HEK293 (cell line): Measurements from ENCODE around the gene CACNA1C.

Experiments
- CTCF ChIA-PET: fragments of 350-600 bp; formaldehyde crosslinking; extraction: SDS; loops from one replicate; lab custom pipeline; 2021; ENCODE audit warnings: antibody characterized with exemption; lab: Yijun Ruan, JAX
- POLR2A ChIA-PET: fragments of 300-600 bp; formaldehyde crosslinking; extraction: SDS; loops from one replicate; lab custom pipeline; 2020; ENCODE audit warnings: antibody characterized with exemption, inconsistent platforms; lab: Yijun Ruan, JAX
- H3K27ac ChIP-seq: fragments of 200-500 bp; sonication (Bioruptor generic); 2 replicates; pipeline ENCODE4 v1.5.1; 2014; ENCODE audit warnings: low read depth, low read length, control low read depth, inconsistent platforms; ENCODE audit errors: extremely low read depth
- H3K36me3 ChIP-seq, 2 experiments: fragments of 200-500 bp in 1 of 2; sonication (Bioruptor generic) in 1 of 2; 1 replicate in 1 of 2; 2 replicates in 1 of 2; pipeline ENCODE4 v1.5.1; 2014 to 2017; ENCODE audit warnings: inconsistent platforms in 2 of 2, low read length in 2 of 2; ENCODE audit not compliant: control insufficient read depth in 2 of 2, insufficient read depth in 1 of 2
- H3K4me1 ChIP-seq: fragments of 200-500 bp; sonication (Bioruptor generic); 2 replicates; pipeline ENCODE4 v1.5.1; 2014; ENCODE audit warnings: mild to moderate bottlenecking, low read length, inconsistent platforms; ENCODE audit not compliant: control insufficient read depth, insufficient read depth
- H3K4me3 ChIP-seq: 2 replicates; pipeline ENCODE4 v1.5.1; 2011; ENCODE audit warnings: low read depth, mild to moderate bottlenecking, control low read depth, low read length, moderate library complexity
- H3K9me3 ChIP-seq: fragments of 200-500 bp; sonication (Bioruptor generic); 2 replicates; pipeline ENCODE4 v1.5.1; 2014; ENCODE audit warnings: low read depth, low read length, inconsistent platforms; ENCODE audit not compliant: control insufficient read depth, insufficient read depth
- BCL11A ChIP-seq: fragments of 450-650 bp; formaldehyde crosslinking; IDR thresholded peaks from 2 replicates; pipeline ENCODE4 v1.5.1; 2016; ENCODE audit warnings: low read depth, missing biosample characterization, missing genetic modification characterization
- HOXA7 ChIP-seq: sonication (generic); formaldehyde crosslinking; IDR thresholded peaks from 2 replicates; pipeline ENCODE4 v1.8.1; 2022; ENCODE audit warnings: missing genetic modification reagents, borderline replicate concordance
- ZBTB7A ChIP-seq: fragments of 450-650 bp; formaldehyde crosslinking; IDR thresholded peaks from 2 replicates; pipeline ENCODE4 v1.5.1; 2016; ENCODE audit warnings: low read depth, missing biosample characterization, missing genetic modification characterization
- ZNF121 ChIP-seq: fragments of 450-650 bp; formaldehyde crosslinking; IDR thresholded peaks from 2 replicates; pipeline ENCODE4 v1.5.1; 2016; ENCODE audit warnings: missing biosample characterization, missing genetic modification characterization
- ZNF157 ChIP-seq: fragments of 450-650 bp; formaldehyde crosslinking; IDR thresholded peaks from 2 replicates; pipeline ENCODE4 v1.5.1; 2016; ENCODE audit warnings: missing biosample characterization, missing genetic modification characterization
- ZNF184 ChIP-seq: fragments of 450-650 bp; IDR thresholded peaks from 2 replicates; pipeline ENCODE4 v1.5.1; 2018; ENCODE audit warnings: missing biosample characterization, mild to moderate bottlenecking, missing genetic modification characterization
- ZNF266 ChIP-seq: fragments of 450-650 bp; formaldehyde crosslinking; IDR thresholded peaks from 2 replicates; pipeline ENCODE4 v1.5.1; 2016; ENCODE audit warnings: missing biosample characterization, missing genetic modification characterization, low read depth
- ZNF529 ChIP-seq: fragments of 450-650 bp; formaldehyde crosslinking; IDR thresholded peaks from 2 replicates; pipeline ENCODE4 v1.5.1; 2017; ENCODE audit warnings: missing genetic modification characterization, missing biosample characterization; ENCODE audit not compliant: insufficient replicate concordance
- ZNF544 ChIP-seq: fragments of 450-650 bp; formaldehyde crosslinking; IDR thresholded peaks from 2 replicates; pipeline ENCODE4 v1.5.0; 2017; ENCODE audit warnings: missing biosample characterization, missing genetic modification characterization
- ZNF555 ChIP-seq: fragments of 450-650 bp; formaldehyde crosslinking; conservative IDR thresholded peaks from 2 replicates; pipeline ENCODE4 v1.5.1; 2017; ENCODE audit warnings: missing biosample characterization, mild to moderate bottlenecking, missing genetic modification characterization, inconsistent platforms
- ZNF629 ChIP-seq: fragments of 450-650 bp; formaldehyde crosslinking; IDR thresholded peaks from 2 replicates; pipeline ENCODE4 v1.5.1; 2017; ENCODE audit warnings: missing biosample characterization, missing genetic modification characterization
- ZNF654 ChIP-seq: fragments of 450-650 bp; formaldehyde crosslinking; IDR thresholded peaks from 2 replicates; pipeline ENCODE4 v1.5.1; 2016; ENCODE audit warnings: low read depth, missing biosample characterization, missing genetic modification characterization
- ZNF658 ChIP-seq: fragments of 450-650 bp; formaldehyde crosslinking; IDR thresholded peaks from 2 replicates; pipeline ENCODE4; 2016; ENCODE audit warnings: missing biosample characterization, missing genetic modification characterization
- ZNF677 ChIP-seq: fragments of 450-650 bp; IDR thresholded peaks from 2 replicates; pipeline ENCODE4 v1.5.0; 2018; ENCODE audit warnings: missing biosample characterization, mild to moderate bottlenecking, missing genetic modification characterization, moderate library complexity
- ZNF707 ChIP-seq: fragments of 450-650 bp; formaldehyde crosslinking; IDR thresholded peaks from 2 replicates; pipeline ENCODE4 v1.5.1; 2016; ENCODE audit warnings: missing biosample characterization, missing genetic modification characterization
- TF ChIP-seq, protein P1 (sequence below): fragments of 450-650 bp; formaldehyde crosslinking; optimal IDR thresholded peaks from 2 replicates; pipeline ENCODE3; 2016; ENCODE audit warnings: missing biosample characterization, mild to moderate bottlenecking, missing genetic modification characterization
- TF ChIP-seq, protein P2 (sequence below): fragments of 450-650 bp; formaldehyde crosslinking; IDR thresholded peaks from 2 replicates; pipeline ENCODE4 v1.5.1; 2016; ENCODE audit warnings: missing biosample characterization, missing genetic modification characterization
- TF ChIP-seq, protein P3 (sequence below): fragments of 450-650 bp; formaldehyde crosslinking; IDR thresholded peaks from 2 replicates; pipeline ENCODE4 v1.5.1; 2016; ENCODE audit warnings: missing biosample characterization, missing genetic modification characterization, borderline replicate concordance
- TF ChIP-seq, protein P4 (sequence below): fragments of 450-650 bp; formaldehyde crosslinking; IDR thresholded peaks from 2 replicates; pipeline ENCODE4 v1.5.1; 2016; ENCODE audit warnings: missing biosample characterization, missing genetic modification characterization, low read depth

CACNA1C gene

DNA sequence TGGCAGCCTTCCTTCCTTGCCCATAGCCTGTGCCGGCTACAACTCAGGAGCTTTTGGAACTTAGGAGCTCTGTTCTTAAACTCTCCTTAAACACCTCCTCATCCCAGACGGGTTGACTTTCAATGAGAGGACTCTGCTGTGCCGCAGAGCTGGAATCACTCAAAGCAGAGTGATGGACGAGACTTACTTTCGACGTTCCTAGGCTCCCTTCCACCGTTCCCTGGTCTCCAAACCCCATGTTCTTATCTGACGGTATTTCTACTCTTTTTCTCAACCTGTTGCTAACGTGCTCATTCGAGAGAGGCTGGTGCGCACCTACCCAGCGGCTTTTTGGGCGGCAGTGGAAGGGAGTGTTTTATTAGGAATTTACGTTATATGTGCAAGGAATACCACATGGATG lies 232.7 kb downstream of the CACNA1C start (continued):
- TF ChIP-seq, protein P1, sequence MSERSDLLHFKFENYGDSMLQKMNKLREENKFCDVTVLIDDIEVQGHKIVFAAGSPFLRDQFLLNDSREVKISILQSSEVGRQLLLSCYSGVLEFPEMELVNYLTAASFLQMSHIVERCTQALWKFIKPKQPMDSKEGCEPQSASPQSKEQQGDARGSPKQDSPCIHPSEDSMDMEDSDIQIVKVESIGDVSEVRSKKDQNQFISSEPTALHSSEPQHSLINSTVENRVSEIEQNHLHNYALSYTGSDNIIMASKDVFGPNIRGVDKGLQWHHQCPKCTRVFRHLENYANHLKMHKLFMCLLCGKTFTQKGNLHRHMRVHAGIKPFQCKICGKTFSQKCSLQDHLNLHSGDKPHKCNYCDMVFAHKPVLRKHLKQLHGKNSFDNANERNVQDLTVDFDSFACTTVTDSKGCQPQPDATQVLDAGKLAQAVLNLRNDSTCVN (tag by site-specific recombination) = no peak
- TF ChIP-seq, protein P2, sequence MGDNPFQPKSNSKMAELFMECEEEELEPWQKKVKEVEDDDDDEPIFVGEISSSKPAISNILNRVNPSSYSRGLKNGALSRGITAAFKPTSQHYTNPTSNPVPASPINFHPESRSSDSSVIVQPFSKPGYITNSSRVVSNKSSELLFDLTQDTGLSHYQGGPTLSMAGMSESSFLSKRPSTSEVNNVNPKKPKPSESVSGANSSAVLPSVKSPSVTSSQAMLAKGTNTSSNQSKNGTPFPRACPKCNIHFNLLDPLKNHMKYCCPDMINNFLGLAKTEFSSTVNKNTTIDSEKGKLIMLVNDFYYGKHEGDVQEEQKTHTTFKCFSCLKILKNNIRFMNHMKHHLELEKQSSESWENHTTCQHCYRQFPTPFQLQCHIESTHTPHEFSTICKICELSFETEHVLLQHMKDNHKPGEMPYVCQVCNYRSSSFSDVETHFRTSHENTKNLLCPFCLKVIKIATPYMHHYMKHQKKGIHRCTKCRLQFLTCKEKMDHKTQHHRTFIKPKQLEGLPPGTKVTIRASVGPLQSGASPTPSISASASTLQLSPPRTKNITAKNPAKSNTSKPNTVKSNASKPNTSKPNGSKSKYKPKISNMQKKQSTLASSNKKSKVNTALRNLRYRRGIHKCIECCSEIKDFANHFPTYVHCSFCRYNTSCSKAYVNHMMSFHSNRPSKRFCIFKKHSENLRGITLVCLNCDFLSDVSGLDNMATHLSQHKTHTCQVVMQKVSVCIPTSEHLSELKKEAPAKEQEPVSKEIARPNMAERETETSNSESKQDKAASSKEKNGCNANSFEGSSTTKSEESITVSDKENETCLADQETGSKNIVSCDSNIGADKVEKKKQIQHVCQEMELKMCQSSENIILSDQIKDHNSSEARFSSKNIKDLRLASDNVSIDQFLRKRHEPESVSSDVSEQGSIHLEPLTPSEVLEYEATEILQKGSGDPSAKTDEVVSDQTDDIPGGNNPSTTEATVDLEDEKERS (tag by site-specific recombination) = no peak

DNA sequence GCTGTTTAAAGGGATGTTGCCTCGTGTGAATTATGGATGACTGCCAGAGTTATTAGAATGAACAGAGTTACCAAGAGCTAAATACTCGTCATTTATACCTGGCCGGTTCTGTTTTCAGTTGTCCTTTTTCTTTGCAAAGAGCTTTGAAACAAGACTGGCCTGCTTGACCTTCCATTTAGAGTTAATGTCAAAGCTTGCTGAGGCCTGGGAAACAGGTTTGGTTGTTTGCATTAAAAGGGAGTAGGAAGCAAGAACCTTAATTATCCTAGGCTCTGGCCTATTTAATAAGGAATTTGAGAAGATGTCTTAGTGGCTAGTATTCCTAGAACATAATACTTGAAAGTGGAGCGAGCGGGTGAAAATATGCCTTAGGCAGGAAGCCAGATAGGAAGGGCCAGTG lies 233.3 kb downstream of the CACNA1C start:
- TF ChIP-seq HOXA7 (CRISPR knock-in tag) = no peak
- Histone ChIP-seq H3K36me3 (no peaks in the 10 kb centered on the region), H3K9me3 (no peaks in the 10 kb centered on the region; the same call in 1 of the 2 replicates), H3K4me1 (no peaks in the 10 kb centered on the region), H3K4me3 (no peak overlapping the region), H3K27ac (no peak overlapping the region)
- POLR2A ChIA-PET = no interaction called here
- CTCF ChIA-PET = interaction anchor here (0.6 to 2.6 kb wide), 7 partner anchors 8 to 299 kb away, joined by 3 to 8 read pairs (median 5); no protein-coding TSS in a partner anchor

DNA sequence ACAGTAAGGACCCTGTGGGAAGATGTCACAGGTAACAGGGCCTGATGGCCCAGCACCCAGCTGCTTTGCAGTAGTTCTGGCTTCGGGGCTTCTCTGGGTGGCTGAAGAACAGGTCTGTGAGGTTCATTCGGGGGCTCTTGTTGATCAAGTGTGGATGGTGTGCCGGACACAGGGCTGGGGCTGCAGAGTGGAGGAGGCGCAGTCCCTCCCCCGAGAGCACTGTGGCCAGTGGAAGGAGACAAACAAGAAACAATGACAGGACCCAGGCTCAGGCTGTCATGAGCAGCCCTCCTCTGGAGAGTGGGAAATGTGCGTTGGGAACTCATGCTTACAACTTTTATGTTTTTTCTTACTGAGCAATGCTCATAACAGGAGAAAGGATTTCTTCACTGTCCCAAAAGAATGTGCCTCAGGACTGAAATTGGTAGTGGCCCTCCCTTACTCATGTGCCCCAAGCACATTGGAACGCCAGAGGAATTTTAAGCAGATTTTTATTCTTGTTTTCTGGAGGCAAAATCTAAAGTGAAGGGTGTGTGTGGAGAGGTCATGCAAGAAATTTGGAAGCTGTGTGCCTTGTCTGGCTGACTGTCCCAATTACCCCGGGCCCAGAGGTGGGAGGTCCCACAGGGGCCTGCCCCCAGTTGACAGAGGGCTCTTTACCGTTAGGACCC lies 233.8 kb downstream of the CACNA1C start:
- Histone ChIP-seq H3K4me3 (no peak overlapping the region), H3K9me3 (no peaks in the 10 kb centered on the region; the same call in 1 of the 2 replicates), H3K36me3 (no peaks in the 10 kb centered on the region), H3K4me1 (no peaks in the 10 kb centered on the region), H3K27ac (no peak overlapping the region)
- ChIA-PET POLR2A (no interaction called here), CTCF (interaction anchor here (0.6 to 1.6 kb wide), 5 partner anchors 14 to 299 kb away, joined by 3 to 8 read pairs (median 5); no protein-coding TSS in a partner anchor)
- TF ChIP-seq ZNF184 (tag by site-specific recombination) (no peak), ZNF529 (no peak), ZNF629 (tag by site-specific recombination) (no peak), ZBTB7A (tag by site-specific recombination) (no peak)
- TF ChIP-seq, protein P3, sequence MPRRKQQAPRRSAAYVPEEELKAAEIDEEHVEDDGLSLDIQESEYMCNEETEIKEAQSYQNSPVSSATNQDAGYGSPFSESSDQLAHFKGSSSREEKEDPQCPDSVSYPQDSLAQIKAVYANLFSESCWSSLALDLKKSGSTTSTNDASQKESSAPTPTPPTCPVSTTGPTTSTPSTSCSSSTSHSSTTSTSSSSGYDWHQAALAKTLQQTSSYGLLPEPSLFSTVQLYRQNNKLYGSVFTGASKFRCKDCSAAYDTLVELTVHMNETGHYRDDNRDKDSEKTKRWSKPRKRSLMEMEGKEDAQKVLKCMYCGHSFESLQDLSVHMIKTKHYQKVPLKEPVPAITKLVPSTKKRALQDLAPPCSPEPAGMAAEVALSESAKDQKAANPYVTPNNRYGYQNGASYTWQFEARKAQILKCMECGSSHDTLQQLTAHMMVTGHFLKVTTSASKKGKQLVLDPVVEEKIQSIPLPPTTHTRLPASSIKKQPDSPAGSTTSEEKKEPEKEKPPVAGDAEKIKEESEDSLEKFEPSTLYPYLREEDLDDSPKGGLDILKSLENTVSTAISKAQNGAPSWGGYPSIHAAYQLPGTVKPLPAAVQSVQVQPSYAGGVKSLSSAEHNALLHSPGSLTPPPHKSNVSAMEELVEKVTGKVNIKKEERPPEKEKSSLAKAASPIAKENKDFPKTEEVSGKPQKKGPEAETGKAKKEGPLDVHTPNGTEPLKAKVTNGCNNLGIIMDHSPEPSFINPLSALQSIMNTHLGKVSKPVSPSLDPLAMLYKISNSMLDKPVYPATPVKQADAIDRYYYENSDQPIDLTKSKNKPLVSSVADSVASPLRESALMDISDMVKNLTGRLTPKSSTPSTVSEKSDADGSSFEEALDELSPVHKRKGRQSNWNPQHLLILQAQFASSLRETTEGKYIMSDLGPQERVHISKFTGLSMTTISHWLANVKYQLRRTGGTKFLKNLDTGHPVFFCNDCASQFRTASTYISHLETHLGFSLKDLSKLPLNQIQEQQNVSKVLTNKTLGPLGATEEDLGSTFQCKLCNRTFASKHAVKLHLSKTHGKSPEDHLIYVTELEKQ (tag by site-specific recombination) = no peak

DNA sequence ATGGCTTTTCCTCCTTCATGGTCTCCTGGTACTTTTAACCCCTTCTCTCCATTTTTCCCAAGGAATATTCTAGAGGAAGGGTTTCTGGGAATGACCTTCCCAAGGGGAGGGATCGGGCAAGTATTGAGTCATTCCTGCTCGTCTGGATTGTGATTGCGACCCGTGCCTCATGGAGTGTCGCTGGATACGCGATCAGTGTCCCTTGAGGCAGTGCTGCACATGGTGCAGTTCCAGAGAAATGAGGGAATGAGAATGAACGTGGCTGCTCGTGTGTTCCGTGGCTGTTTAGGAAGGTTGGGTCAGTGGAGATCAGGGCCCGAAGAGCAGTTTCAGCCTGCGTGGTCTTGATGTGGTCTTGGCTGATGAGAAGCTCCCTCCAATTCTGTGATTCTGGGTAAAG lies 234.4 kb downstream of the CACNA1C start:
- Histone ChIP-seq H3K4me3 (no peak overlapping the region), H3K9me3 (no peaks in the 10 kb centered on the region; the same call in 1 of the 2 replicates), H3K4me1 (no peaks in the 10 kb centered on the region), H3K27ac (no peak overlapping the region), H3K36me3 (no peaks in the 10 kb centered on the region)
- CTCF ChIA-PET = interaction anchor here (0.6 to 2.7 kb wide), 6 partner anchors 11 to 617 kb away, joined by 3 to 14 read pairs (median 4); no protein-coding TSS in a partner anchor
- POLR2A ChIA-PET = no interaction called here
- TF ChIP-seq ZNF544 = no peak
- TF ChIP-seq ZNF707 = no peak
- TF ChIP-seq ZNF677 (tag by site-specific recombination) = no peak
- no peak for TF ChIP-seq ZNF555 (tag by site-specific recombination)
- TF ChIP-seq ZNF157 (tag by site-specific recombination) = no peak
- TF ChIP-seq BCL11A = no peak
- TF ChIP-seq ZNF121 (tag by site-specific recombination) = no peak
- TF ChIP-seq ZNF654 (tag by site-specific recombination) = no peak
- TF ChIP-seq, protein P4, sequence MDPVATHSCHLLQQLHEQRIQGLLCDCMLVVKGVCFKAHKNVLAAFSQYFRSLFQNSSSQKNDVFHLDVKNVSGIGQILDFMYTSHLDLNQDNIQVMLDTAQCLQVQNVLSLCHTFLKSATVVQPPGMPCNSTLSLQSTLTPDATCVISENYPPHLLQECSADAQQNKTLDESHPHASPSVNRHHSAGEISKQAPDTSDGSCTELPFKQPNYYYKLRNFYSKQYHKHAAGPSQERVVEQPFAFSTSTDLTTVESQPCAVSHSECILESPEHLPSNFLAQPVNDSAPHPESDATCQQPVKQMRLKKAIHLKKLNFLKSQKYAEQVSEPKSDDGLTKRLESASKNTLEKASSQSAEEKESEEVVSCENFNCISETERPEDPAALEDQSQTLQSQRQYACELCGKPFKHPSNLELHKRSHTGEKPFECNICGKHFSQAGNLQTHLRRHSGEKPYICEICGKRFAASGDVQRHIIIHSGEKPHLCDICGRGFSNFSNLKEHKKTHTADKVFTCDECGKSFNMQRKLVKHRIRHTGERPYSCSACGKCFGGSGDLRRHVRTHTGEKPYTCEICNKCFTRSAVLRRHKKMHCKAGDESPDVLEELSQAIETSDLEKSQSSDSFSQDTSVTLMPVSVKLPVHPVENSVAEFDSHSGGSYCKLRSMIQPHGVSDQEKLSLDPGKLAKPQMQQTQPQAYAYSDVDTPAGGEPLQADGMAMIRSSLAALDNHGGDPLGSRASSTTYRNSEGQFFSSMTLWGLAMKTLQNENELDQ = no peak
- no peak for TF ChIP-seq ZNF658 (tag by site-specific recombination)
- no peak for TF ChIP-seq ZNF266 (tag by site-specific recombination)
